SKM-1 treated with dmso at 0.1 percent for 144 hours (cell line): ENCODE measurements around the gene CNTNAP2.

ENCODE experiments used
- DNase-seq: peaks from one replicate; lab custom pipeline; 2025; ENCODE audit not compliant: unreplicated experiment; lab: John Stamatoyannopoulos, UW

Gene CNTNAP2

DNA sequence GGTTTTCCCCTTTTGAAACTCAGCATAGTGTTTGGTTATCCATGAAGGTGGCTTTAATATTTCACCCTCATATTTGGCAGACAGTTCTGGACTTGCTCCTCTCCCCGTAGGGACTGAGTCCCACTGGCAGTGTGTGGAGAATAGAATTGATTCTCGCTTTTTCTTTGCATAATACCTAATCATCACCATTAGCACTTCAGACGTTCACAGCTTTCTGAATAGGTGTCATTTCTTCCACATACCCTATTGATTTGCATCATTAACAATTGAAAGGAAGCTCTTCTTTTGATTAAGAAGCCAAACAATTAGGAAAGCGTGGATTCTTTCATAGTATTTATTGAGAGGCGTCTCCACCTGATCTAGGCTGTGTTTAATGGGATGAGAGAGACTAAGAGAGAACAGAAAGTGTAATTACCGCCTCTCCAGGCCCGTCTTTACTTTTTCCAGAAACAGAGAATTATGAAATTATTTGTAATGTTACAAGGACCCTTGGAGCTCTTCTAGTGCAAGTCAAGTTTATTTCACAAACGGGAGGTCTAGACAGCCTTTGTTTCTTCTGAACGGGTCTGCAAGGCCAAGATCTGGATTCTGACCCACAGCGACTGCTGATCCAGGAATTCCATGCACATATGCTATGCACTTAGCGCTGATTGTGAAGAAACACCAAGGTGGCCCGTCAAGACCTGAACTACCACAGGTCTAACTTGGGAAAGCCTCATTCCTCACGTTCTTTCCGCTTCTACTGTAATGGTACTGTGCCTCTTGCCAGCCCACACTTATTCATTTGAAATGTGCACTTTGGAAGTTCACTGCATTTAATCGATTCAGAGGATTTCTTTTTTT, 2224.1 kb downstream of the CNTNAP2 start:
- no peak for DNase-seq

DNA sequence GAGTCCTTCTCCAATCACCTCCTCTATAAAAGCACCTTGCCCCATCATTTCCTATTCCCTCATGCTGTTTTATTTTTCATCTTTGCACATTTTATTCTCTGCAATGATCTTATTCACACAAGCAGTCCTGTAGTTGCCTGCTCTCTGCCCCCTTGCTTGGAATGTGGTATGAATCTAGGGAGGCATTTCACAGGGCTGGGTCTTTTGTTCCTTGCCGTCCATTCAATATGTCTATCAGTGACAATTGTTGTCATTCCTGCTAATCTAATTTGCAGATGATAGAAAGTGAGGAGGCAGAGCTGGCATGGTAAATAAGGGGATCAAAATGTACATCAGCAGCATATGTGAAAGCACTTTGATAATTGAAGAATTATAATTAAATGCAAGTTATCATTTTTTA, 2227.8 kb downstream of the CNTNAP2 start:
- no peak for DNase-seq

DNA sequence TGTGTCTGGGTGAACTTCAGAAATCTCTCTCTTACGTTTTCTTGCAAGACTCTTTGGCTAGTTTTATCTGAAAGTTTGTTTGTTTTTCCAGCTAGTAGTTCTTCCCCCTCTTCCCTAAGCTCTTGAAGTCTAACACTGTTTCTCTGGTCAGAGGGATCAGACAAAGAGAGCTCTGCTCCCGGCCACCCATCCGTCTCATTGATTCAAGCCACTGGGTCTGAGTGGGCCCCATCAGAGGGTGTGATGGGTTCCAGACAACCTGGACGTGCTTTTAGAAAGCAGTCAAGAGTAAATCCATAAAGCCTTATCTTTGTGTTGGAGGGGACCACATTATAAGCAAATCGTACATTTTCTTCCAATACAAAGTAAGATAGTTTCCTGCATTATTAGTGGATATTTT, 2231.4 kb downstream of the CNTNAP2 start:
- DNase-seq, result no peak

DNA sequence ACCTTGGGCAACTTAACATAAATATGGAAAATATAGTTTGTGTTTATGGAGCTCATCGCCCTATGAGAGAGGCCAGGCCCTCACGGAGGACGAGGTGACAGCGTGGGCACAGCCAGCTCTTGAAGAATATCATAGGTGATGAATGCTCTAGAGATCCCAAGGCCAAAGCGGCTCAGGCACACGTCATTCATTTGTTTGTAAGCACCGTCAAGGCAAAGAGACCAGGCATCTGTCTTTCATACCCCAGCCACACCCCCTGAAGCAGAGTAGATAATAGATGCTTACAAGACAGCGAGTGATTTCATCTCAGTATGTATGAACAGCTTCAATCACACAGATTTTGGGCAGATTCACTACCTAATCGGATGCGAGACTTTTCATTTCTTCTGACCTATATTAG, 2231.9 kb downstream of the CNTNAP2 start:
- no peak for DNase-seq

DNA sequence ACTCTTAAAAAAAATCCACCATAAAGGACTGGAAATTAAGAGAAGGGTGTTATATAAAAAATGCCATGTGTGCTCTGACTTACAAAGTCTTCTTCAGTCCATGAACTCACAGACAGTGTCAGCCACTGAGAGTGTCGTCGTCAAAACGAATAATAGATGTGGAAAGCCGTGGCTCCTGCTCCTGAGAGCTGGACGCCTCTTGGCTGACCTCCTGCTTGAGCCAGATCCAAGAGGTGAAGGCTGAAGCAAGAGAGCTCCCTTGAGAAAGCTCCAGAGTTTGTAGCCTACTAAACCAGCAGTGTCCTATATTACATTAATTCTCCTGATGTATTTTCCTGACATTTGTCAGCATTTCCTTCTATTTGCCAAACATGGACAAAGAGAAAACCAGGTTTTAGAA, 2239.7 kb downstream of the CNTNAP2 start:
- DNase-seq, result no peak

DNA sequence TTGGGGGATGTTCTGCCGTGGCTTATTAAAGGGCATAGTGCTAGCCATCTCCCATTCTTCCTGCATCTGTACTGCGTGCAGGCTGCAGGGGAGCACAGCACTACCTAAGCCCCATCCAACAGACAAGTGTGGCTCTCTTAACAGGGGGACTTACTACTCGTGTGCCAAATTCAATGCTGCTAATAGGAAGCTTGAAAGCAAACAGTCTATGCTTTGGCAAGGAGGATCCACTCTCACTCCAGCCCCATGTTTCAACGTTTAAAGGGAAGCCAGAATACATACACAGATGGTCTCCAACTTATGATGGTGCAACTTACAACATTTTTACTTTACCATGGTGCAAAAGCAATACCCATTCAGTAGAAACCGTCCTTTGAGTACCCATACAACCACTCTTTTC, 2245.9 kb downstream of the CNTNAP2 start:
- no peak for DNase-seq

DNA sequence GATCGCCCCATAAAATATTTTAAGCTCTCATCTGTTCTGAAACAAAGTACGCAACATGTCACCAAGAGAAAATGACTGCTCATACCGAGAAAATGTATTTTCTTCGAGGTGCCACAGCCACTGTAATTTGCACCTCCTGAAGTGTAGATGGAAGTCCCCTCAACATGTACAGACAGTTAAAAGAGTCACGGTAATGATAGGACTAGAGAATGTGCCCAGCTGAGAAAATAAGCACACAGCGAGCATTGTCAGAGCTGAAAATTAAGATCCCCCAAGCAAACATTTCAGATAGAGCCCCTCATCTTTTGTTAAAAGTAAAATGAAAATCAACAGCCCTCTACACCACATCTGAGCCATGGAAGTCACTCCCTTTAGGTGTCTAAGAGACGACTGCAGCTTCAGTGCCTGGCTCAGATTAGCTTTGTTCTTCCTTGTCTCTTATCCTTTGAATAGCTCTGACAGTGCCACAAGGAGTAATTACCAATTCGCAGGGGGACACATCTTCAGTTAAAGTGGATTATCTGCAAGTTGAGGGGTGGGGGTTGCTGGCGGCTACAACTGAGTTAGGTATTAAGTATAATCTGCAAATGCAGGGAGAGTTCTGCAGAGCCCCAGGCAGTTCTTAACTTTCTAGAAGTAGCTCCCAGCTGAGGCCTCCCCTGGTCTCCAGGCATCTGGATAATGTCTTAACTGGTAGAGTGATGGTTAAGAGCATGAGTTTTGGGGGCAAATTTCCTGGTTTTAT, 2251.3 kb downstream of the CNTNAP2 start:
- DNase-seq, result no peak

DNA sequence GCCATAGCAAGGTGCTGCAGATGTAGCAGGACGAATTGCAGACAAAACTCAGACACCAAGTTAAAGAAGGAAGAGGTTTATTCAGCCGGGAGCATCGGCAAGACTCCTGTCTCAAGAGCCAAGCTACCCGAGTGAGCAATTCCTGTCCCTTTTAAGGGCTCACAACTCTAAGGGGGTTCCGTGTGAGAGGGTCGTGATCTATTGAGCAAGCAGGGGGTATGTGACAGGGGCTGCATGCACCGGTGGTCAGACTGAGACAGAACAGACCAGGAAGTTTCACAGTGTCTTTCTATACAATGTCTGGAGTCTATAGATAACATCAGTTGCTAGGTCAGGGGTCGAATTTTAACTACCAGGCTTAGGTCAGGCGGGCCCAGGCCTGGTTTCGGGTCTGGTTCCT, 2252.0 kb downstream of the CNTNAP2 start:
- no peak for DNase-seq

DNA sequence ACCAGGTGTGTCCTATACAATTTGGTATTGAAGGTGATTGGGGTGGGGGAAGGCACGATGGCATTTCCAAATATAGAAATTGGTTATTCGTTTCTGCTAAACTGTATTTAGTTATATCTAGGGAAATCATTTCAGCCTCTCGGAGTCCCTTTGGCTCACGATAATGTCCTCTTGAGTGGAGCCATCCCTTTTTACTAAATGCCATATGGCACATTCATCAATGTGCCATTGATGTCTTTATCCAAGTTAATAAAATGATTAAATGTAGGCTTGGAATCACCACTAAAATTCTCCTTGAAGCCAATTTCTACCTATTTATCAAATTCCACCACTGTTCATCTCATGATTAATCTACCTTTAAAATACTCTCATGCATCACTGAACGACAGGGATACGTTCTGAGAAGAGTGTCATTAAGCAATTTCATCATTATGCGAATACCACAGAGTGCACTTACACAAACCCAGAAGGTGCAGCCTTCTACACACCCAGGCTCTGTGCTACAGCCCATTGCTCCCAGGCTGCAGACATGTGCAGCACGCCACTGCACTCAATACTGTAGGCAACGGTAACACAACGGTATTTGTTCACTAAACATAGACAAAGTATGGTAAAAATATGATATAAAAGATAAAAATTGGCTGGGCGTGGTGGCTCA, 2254.8 kb downstream of the CNTNAP2 start:
- DNase-seq, result no peak

DNA sequence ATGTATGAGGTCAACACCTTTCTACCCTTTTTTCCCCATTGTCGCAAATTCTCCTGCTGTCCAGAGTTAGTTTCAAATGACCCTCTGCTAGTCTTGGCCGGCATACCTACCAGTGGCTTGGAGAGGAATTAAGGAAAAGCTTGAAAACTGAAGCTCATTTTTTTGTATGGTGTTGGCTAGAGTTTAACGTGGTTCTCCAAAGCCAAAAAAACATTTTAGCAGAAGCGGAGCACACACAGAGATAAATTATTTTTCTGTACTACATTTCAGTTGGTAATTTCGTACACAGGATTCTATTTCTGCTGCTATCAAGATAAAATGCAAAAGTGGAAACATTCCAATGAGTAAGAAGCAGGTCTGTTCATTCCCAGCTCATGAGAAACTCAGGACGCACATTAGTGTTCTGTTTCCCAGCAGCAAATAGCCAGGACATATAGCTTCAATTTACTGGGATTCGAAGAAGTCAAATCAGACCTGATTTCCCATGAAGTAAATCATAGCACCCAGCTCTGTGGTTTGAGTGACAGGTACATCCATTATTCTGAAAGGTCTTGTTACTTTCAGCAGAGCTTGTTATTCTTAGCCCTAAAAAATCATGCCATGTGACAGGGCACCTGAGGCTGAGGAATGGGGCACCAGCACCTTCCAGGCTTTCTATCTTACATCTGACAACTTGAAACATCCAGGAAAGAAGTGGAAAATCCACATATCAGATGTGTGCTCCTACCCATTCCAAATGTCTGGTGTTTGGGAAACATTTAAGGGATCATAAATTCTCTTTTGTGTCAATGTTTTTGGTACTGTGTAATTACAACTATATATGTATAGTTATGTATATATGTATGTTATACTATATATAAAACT, 2258.0 kb downstream of the CNTNAP2 start:
- no peak for DNase-seq

DNA sequence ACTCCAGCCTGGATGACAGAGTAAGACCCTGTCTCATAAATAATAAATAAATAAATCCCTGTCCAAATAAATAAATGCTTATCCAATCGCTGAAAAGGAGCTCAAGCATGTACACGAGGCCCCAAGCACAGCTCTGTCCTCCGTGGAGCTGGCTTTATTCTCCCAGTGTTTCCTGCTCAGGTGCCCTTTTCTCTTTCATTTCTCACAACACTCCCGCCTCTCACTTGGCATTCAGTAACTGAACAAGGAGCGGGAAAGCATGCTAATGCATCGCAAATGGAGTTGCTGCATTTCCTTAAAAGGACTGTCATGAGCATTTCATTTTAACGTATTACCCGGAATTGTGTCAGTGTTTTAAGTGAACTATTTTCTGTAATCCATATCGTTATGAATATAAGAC, 2263.1 kb downstream of the CNTNAP2 start:
- DNase-seq, result no peak

DNA sequence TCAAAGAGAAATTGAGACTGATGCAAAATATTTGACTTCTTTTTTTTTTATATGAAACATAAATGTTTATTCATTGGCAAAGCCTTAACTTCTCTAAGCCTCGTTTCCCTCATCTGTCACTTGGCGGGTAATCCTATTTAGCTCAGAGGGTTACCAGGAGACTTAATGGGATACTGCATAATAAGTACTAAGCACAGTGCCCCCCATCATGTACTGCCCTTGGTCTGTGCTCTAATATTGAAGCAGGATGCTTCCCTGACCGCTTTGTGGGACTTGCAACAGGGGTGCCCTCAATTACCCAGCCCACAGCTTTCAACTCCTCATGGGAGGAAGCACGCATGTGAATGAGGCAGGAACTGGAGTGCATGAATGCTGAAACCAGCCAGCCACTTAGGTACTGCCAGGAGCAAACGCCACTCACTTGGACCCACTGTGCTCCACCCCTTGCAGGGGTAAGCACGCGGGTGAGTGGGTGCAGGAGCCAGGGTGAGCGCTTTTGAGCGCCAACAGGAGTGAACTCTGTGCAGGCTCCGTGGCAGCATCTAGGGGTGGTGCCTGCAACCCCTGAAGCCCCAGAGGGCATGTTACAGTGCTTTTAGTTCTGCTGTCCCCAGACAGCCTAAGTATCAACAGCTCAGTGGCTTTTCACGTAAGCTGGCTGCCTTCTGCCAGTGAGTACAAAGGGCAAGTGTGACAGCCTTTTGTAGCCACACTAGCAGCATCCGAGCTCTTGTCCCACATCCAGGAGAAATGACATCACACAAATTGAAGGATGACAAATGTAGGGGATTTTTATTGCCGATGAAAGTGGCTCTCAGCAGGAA, 2264.2 kb downstream of the CNTNAP2 start:
- DNase-seq, result no peak

DNA sequence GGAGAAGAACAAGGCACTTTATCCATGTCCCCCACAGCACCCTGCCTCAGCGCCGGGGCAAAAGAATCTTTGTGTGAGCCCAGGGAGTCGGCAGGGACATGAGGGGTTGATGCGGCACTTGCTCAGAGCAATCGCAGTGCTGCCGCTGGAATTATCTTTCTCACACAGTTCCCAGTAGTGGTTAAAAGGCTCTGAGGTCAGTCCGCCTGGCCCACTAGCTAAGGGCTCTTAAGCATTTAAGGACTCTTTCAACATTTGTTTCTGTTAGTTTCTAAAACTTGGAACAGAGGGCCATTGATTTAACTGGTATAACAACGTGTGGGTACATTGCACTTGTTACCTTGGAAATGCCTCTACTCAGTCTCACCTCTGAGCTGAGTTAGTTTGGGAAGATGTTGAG, 2266.0 kb downstream of the CNTNAP2 start:
- no peak for DNase-seq

DNA sequence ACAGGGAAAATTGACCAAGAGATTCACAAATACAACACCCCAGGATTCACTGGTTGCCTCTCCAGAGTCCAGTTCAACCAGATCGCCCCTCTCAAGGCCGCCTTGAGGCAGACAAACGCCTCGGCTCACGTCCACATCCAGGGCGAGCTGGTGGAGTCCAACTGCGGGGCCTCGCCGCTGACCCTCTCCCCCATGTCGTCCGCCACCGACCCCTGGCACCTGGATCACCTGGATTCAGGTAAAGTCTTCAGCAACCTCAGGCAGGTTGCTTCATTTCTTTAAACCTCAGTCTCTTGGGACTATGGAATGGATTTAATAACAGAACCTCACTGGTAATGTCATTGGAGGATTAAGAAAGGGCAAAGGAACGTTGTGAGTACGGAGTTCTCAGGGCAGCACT, 2267.1 kb downstream of the CNTNAP2 start:
- no peak for DNase-seq

DNA sequence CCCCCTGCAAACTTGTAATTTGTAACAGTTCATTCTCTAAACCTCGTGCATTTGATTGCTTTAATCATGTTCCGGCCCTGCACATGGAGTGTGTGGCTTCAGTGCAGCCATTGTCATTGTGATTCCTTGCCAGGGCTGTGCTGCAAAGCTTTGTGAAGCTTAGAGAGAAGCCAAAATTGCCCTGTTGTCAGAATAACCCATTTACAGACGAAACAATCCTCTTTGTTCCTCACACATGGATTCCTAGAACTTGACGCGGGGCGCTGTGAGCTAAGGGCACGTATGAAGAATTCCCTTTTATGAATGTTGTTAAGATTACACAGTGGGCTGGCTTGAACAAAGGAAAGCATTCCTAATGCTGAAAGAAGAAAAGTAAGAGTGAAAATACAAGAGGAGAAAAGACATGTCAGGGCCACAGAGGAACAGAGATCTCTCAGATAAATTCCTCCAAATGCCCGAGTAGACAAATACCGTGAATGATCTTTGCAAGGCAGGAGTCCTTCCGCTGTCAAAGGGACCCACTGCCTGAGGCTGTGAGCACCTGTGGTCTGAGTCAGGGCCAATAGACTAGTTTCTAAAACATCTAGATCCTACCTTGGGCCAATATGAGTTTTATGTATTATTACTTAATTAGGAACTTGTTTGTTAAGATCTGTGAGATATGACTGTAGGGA, 2268.5 kb downstream of the CNTNAP2 start:
- no peak for DNase-seq

DNA sequence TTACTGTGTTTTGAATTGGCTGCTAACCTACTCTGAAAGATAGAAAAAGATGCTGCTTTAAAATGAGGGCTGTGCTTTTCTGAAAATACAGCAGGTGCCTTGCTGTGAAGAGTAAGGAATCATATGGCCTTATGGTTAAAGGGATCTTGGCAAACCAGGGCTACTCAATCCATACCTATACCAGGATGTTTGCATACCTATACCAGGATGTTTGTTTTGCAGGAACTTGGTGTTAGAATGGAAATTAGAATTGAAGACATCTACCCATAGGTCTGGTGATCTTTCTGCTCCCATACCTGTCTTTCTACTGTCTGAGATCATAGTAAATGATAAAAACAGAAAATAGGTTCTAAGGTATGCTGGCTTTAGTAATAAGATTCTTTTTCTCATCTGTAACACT, 2273.8 kb downstream of the CNTNAP2 start:
- no peak for DNase-seq

DNA sequence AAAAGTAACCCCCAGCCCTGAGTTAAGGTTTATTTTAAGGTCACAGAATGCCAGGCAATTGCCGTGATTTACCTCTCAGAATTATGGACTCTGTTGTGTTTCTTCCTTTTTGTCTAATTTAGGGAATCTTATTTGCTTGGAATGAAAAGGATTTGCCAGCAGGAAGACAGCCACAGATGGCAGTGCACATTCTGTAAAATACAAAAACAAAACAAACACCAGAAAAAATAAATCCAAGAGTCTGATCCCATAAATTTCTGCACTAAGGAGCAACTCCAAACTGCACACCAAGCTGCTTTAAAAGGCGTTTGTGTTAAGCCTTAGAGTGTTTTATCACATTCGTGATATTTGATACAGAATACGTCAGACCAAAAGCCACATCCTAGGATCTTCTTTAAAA, 2275.0 kb downstream of the CNTNAP2 start:
- no peak for DNase-seq

DNA sequence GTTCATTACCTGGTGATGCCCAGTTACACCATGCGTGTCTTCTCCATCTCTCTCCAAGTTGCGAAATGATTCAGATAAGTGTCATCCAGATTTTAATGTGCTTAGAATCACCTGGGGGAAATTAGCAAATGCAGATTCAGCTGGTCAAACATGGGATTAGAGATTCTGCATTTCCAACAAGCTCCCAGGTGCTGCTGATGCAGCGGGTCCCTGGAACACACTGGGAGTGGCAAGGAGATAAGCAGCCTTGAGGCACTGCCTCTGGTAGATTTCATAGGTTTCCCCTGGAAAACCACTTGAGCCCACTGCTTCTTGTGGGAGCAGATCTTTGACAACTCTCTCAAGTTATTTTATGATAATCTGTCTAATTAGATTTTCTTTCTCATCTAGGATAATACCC, 2278.0 kb downstream of the CNTNAP2 start:
- no peak for DNase-seq

DNA sequence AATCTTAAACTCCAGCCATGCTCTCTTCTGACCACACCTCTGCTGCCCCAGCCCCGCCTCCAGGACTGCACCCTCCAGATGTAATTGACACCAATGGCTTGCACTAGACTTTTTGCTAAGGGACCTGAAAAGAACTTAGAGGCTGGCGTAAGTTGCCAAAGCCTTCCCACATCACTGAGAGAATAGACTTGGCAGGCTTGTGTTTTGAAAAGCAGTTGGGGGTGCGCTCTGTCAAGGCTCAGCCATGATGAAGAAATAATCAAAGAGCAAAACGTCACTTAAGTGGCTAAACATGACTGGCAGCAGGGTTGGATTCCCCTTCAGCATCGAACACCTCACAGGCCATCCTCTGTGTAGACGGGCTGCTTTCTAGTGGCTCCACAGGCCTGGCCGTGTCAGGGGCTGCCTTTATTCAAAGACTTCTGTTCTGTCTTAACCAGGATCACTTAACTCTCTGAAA, 2278.8 kb downstream of the CNTNAP2 start:
- DNase-seq, result no peak
